HG02870 (cell line): ENCODE results near the gene AP4B1.

Experiments used
- ATAC-seq: cut with Tn5 transposase; IDR thresholded peaks from one replicate; pipeline ENCODE4 v1.9.1; 2021; ENCODE audit warnings: mild to moderate bottlenecking, moderate library complexity; ENCODE audit not compliant: unreplicated experiment

Gene AP4B1

GRCh38 chr1:113930499-113931161 lies 26.0 kb upstream of the AP4B1 start:
- ATAC-seq, result peak; percentile 15

- peak; percentile 28 for ATAC-seq
Observed at GRCh38 chr1:113929750-113930498, 25.3 kb upstream of the AP4B1 start.

DNA sequence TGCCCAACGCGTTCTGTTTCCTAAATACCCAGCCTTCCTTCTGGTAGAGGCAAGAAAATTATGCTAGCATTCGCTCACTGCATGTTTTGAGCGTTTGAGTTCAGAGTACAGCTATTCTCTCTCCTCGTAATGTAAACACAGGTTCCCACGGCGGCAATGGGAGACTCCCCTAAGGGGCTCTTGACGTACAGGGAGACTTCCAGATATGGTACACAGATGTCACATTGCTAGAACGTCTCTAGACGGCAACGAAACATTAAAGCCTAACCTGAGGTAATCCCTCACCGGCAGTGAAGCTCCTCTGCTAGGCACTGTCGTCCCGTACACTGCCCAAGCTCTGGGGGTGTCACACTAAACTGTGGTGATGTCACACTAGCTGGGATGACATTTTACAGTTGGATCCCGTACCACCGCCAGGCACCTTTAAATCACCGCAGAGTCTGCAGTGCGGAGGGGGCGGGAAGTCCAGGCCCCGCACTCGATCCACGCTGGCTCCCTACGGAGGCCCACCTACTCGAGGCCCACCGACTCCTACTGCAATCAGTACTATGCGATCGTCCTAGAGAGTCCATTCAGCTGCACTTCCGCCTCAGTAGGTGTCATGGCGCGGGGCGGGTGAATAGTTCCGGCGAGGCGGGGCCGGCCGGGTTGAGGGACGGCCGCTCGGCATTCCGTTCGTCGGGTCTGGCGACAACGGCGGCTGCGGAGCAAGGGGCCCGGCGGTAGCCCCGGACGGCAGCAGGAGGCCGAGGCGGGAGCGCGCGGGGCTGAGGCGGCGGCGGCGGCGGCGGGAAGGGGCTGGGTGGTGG lies 24.5 kb upstream of the AP4B1 start, which contains the start of gene HIPK1:
TSS of gene HIPK1 (plus strand) at position 384 of the 809 bp plus-strand sequence.
- ATAC-seq, result peak; percentile 61

DNA sequence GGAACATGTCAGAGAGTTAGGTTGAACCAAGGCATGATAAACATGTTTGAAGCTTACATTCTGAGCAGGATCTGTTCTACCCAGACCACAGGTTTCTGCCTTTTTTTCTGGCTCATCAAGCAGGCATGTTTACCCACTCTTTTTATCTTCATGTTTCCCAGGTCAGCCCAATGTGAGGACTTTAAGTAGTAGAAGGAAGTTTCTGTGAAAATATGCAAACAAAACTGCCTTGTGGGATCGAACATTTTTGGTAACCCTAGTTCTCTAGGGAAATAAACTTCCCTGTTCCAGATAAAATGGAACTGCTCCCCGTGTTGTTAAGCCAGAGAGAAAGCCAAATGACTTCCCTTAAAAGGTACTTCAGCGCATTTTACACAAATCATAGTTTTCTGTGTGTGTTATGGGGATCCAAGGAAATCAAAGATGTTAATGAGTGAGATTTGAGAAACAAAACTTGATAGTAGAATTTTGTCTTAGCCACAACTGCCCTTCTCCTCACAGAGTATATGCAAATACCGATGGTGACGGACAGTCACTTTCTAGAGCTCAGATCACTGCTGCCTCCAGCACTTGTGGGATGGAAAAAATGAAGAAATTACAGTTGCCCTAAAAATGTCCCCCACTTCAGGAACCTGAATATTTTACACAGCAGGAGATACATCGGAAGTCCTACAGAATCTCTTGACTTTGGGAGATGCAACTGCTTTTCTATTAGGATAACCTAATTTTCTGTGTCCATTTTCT lies 23.8 kb upstream of the AP4B1 start:
- peak; percentile 29 for ATAC-seq

DNA sequence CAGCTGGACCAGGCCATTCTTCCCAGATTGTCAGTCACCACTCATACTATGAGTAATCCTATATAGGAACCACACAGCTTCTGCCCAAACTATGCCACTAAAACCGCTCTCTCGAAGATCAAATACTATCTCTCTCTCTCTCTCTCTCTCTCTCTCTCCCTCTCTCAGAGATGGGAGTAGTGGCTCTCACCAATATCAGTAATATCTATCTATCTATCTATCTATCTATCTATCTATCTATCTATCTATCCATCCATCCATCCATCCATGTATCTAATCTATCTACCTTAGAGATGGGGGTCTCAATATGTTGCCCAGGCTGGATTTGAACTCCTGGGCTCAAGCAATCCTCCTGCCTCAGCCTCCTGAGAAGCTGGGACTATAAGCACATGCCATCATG lies 19.9 kb upstream of the AP4B1 start:
- ATAC-seq, result no peak

GRCh38 chr1:113922957-113923356 lies 18.4 kb upstream of the AP4B1 start:
- no peak for ATAC-seq

- no peak for ATAC-seq
Observed at GRCh38 chr1:113918243-113918642, 13.6 kb upstream of the AP4B1 start.

- no peak for ATAC-seq
Observed at GRCh38 chr1:113917400-113918082, 12.9 kb upstream of the AP4B1 start.

- no peak for ATAC-seq
Observed at GRCh38 chr1:113916974-113917373, 12.4 kb upstream of the AP4B1 start.

- no peak for ATAC-seq
Observed at GRCh38 chr1:113913887-113914664, 9.5 kb upstream of the AP4B1 start.

GRCh38 chr1:113913312-113913668 lies 8.7 kb upstream of the AP4B1 start:
- ATAC-seq, result no peak

- no peak for ATAC-seq
Observed at GRCh38 chr1:113912594-113913311, 8.2 kb upstream of the AP4B1 start.

GRCh38 chr1:113905435-113905861 lies 849 bp upstream of the AP4B1 start:
- ATAC-seq, result no peak

GRCh38 chr1:113904293-113904673 lies 316 bp downstream of the AP4B1 start:
- ATAC-seq, result peak; percentile 26

GRCh38 chr1:113903501-113904292 lies 902 bp downstream of the AP4B1 start:
- no peak for ATAC-seq

GRCh38 chr1:113901191-113901590 lies 3.4 kb downstream of the AP4B1 start:
- ATAC-seq, result no peak

DNA sequence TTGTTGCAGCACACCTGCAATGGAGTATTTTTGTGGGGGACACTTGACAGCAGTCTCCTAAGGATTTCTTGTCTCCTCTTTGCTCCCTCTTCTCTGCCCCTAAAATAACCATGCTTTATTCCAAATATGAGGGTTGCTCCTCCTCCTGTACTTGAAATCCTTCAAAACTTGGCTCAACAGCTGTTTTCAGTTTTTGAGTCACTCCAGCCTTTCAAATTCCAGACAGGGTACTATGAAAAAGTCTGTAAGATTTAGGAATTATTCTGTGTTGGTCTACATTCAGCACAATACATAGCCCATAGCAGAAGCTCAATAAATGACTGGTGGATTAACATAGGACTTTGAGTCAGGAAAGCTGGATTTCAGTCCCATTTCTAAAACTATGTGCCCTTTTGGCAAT lies 5.5 kb downstream of the AP4B1 start:
- ATAC-seq, result no peak

GRCh38 chr1:113898241-113898814 lies 6.3 kb downstream of the AP4B1 start:
- ATAC-seq, result no peak
